ENCODE results near the gene CENPU. TPM values are rescaled to one million over a fixed set of nuclear protein-coding genes. Genes with fewer than 3 reads are reported as not detected.

The CENPU gene
- total RNA-seq, 2 donors from 2014 or later = 69.9 to 96.2 TPM

GRCh38 chr4:184712322-184712721 lies 21.6 kb downstream of the CENPU start:
- H3K36me3 ChIP-seq (ENCODE audit: control insufficient read depth, insufficient read depth, low read length) = peaks cover 67% of the 10 kb centered on the region
- no peaks in the 10 kb centered on the region for H3K4me1 Mint-ChIP-seq

DNA sequence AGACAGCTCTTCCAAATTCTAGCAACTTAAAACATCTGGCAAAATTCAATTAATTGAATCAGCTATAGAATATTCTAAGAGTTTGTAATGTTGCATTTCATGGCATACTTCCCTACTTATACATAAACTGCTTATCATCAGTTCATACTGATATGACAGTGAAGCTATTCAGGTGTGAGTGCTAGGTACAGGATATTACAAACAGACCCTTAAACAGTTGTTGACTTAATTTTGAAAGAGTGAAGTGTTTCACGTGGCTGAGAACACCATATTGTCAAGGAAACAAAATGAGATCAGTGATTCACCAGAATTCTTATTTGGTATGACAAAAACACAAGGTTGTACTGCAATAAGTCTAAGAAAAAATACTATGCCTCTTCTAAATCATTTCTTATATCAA lies 27.4 kb downstream of the CENPU start:
- H3K4me1 ChIP-seq (ENCODE audit: control insufficient read depth, insufficient read depth, low read length) = no peaks in the 10 kb centered on the region
- no peak for DNase-seq
- no peak overlapping the region for H3K4me3 Mint-ChIP-seq
- peaks cover 6% of the 10 kb centered on the region for H3K9me3 ChIP-seq (ENCODE audit: control insufficient read depth, low read length)
- H3K36me3 ChIP-seq (ENCODE audit: control insufficient read depth, insufficient read depth, low read length) = peaks cover 69% of the 10 kb centered on the region
- 89 to 100% methylated on average over 1 of the region's 1 CpG for WGBS, 2 experiments (ENCODE audit: insufficient coverage in 1 of 2, insufficient read length in 1 of 2)
- H3K27ac ChIP-seq (ENCODE audit: low read depth, low read length) = no peak overlapping the region
- H3K27me3 Mint-ChIP-seq (ENCODE audit: insufficient read depth) = no peaks in the 10 kb centered on the region
- no peaks in the 10 kb centered on the region for H3K4me1 Mint-ChIP-seq
- no peak overlapping the region for H3K9ac ChIP-seq (ENCODE audit: extremely low read depth, low read length, poor library complexity, severe bottlenecking)
- H3K9me3 Mint-ChIP-seq = no peaks in the 10 kb centered on the region
- H3K27me3 ChIP-seq (ENCODE audit: control insufficient read depth, insufficient read depth, low read length, poor library complexity, severe bottlenecking) = no peaks in the 10 kb centered on the region
- H3K27ac Mint-ChIP-seq = no peak overlapping the region
- H3K36me3 Mint-ChIP-seq (ENCODE audit: low read depth) = peaks cover 72% of the 10 kb centered on the region
- H3K4me3 ChIP-seq (ENCODE audit: low read length) = no peak overlapping the region
- no peak for TF ChIP-seq CTCF (conservative IDR thresholded peaks at IDR 0.05)

More at GRCh38 chr4:184712322-184712721, 21.6 kb downstream of the CENPU start:
- Mint-ChIP-seq H3K27me3 (ENCODE audit: insufficient read depth) (no peaks in the 10 kb centered on the region), H3K36me3 (ENCODE audit: low read depth) (peaks cover 59% of the 10 kb centered on the region), H3K9me3 (no peaks in the 10 kb centered on the region), H3K27ac (no peak overlapping the region), H3K4me3 (no peak overlapping the region)
- Histone ChIP-seq H3K9ac (ENCODE audit: extremely low read depth, low read length, poor library complexity, severe bottlenecking) (no peak overlapping the region), H3K9me3 (ENCODE audit: control insufficient read depth, low read length) (peaks cover 6% of the 10 kb centered on the region), H3K27me3 (ENCODE audit: control insufficient read depth, insufficient read depth, low read length, poor library complexity, severe bottlenecking) (no peaks in the 10 kb centered on the region), H3K27ac (ENCODE audit: low read depth, low read length) (no peak overlapping the region), H3K4me1 (ENCODE audit: control insufficient read depth, insufficient read depth, low read length) (no peaks in the 10 kb centered on the region), H3K4me3 (ENCODE audit: low read length) (no peak overlapping the region)
- TF ChIP-seq CTCF (conservative IDR thresholded peaks at IDR 0.05) = no peak
- no peak for DNase-seq

- Histone ChIP-seq H3K27ac (ENCODE audit: low read depth, low read length) (no peak overlapping the region), H3K4me1 (ENCODE audit: control insufficient read depth, insufficient read depth, low read length) (no peaks in the 10 kb centered on the region), H3K9ac (ENCODE audit: extremely low read depth, low read length, poor library complexity, severe bottlenecking) (no peak overlapping the region), H3K36me3 (ENCODE audit: control insufficient read depth, insufficient read depth, low read length) (peaks cover 69% of the 10 kb centered on the region), H3K9me3 (ENCODE audit: control insufficient read depth, low read length) (peaks cover 6% of the 10 kb centered on the region), H3K4me3 (ENCODE audit: low read length) (no peak overlapping the region), H3K27me3 (ENCODE audit: control insufficient read depth, insufficient read depth, low read length, poor library complexity, severe bottlenecking) (no peaks in the 10 kb centered on the region)
- Mint-ChIP-seq H3K4me3 (no peak overlapping the region), H3K36me3 (ENCODE audit: low read depth) (peaks cover 72% of the 10 kb centered on the region), H3K27me3 (ENCODE audit: insufficient read depth) (no peaks in the 10 kb centered on the region), H3K4me1 (no peaks in the 10 kb centered on the region), H3K9me3 (no peaks in the 10 kb centered on the region), H3K27ac (no peak overlapping the region)
- no peak for TF ChIP-seq CTCF (conservative IDR thresholded peaks at IDR 0.05)
- WGBS, 2 experiments (ENCODE audit: insufficient coverage in 1 of 2, insufficient read length in 1 of 2) = 98 to 100% methylated on average over 3 to 4 of the region's 5 CpGs
- no peak for DNase-seq
These were observed 28.2 kb downstream of the CENPU start for GRCh38 chr4:184705692-184706091.

Measured in endodermal cell (in vitro differentiated cells).